Spleen (tissue), 11 donors: ENCODE results near the gene ADIPOR2. TPM values are rescaled to one million over a fixed set of nuclear protein-coding genes. Genes with fewer than 3 reads are reported as not detected.

Source experiments
- DNase-seq: peaks from one replicate; pipeline ENCODE4 v3.0.0-alpha.2; 2020
- H3K27ac ChIP-seq, 8 donors: fragments of 200-600 bp; sonication (generic) in 7 of 8; 1 replicate in 4 of 8; 2 replicates in 4 of 8; pipeline versions ENCODE4 v1.5.0 to v1.8.0; 2016 to 2021; ENCODE audit warnings: inconsistent platforms in 4 of 8, mild to moderate bottlenecking in 4 of 8, moderate library complexity in 1 of 8
- H3K27me3 ChIP-seq, 7 donors: fragments of 200-600 bp; sonication (generic) in 6 of 7; replicated peaks in 1 of 7; 1 replicate in 4 of 7; 2 replicates in 3 of 7; pipeline versions ENCODE4 v1.5.0 to v1.8.0; 2016 to 2021; ENCODE audit warnings: inconsistent platforms in 3 of 7, mild to moderate bottlenecking in 1 of 7
- H3K36me3 ChIP-seq, 6 donors: fragments of 200-600 bp; sonication (generic) in 5 of 6; 1 replicate in 4 of 6; 2 replicates in 2 of 6; pipeline versions ENCODE4 v1.5.0 to v1.8.0; 2016 to 2021; ENCODE audit warnings: inconsistent platforms in 2 of 6
- H3K4me1 ChIP-seq, 6 donors: fragments of 200-600 bp; sonication (generic) in 5 of 6; 1 replicate in 3 of 6; 2 replicates in 3 of 6; pipeline versions ENCODE4 v1.5.0 to v1.8.0; 2016 to 2021; ENCODE audit warnings: inconsistent platforms in 3 of 6
- H3K4me3 ChIP-seq, 8 donors: fragments of 200-600 bp; sonication (generic) in 7 of 8; 1 replicate in 4 of 8; 2 replicates in 4 of 8; pipeline versions ENCODE4 v1.5.0 to v1.8.0; 2016 to 2021; ENCODE audit warnings: inconsistent platforms in 4 of 8, mild to moderate bottlenecking in 4 of 8, moderate library complexity in 2 of 8
- H3K9me3 ChIP-seq, 8 donors: fragments of 200-600 bp; sonication (generic) in 7 of 8; 1 replicate in 4 of 8; 2 replicates in 4 of 8; pipeline versions ENCODE4 v1.5.0 to v1.8.0; 2016 to 2021; ENCODE audit warnings: inconsistent platforms in 4 of 8
- POLR2A ChIP-seq, 3 donors: fragments of 450-650 bp; IDR thresholded peaks; one replicate each; pipeline ENCODE4 v1.5.1; 2017; ENCODE audit warnings: antibody characterized with exemption in 3 of 3, mild to moderate bottlenecking in 1 of 3
- POLR2AphosphoS5 ChIP-seq, 3 donors: sonication (generic); formaldehyde crosslinking; IDR thresholded peaks; one replicate each; pipeline ENCODE4 v1.5.1; 2017; ENCODE audit warnings: antibody characterized with exemption in 3 of 3
- WGBS, 5 donors: extraction: QIAGEN DNeasy Blood & Tissue Kit in 3 of 5; methylation state at CpG; one replicate each; pipeline versions ENCODE4 v1.1.5 to v1.1.7; 2013 to 2018; 5-methylcytosine and 5-hydroxymethylcytosine counted together
- intact Hi-C: fragments of 100-400 bp; cut with DNase I; formaldehyde crosslinking; loops from one replicate; pipeline ENCODE4 v1.15.0; 2023; ENCODE audit warnings: low total_unique reads
- polyA plus RNA-seq, 3 donors: library from polyadenylated mRNA; stranded (reverse); fragments of 200-250 nt; gene quantifications; one replicate each; pipeline ENCODE4 v1.2.1, GENCODE V29; 2013
- total RNA-seq, 7 donors: library from RNA; depleted of rRNA in 3 of 7; stranded (reverse); fragments of >200 nt in 3 of 7; fragmentation: NEBNext Ultra II Directional in 4 of 7; extraction: Animal tissue kit (Norgen Biotek cat#: 25700) in 4 of 7; gene quantifications; one replicate each; pipeline versions ENCODE4 v1.1.0 to v1.2.1, GENCODE V29; 2016 to 2021
- TF ChIP-seq, protein P1 (sequence below), 11 experiments: fragments of 200-600 bp in 7 of 11; fragments of 450-650 bp in 4 of 11; sonication (generic) in 4 of 11; IDR thresholded peaks in 8 of 11; conservative IDR thresholded peaks in 3 of 11; 1 replicate in 7 of 11; 2 replicates in 4 of 11; pipeline versions ENCODE4 v1.4.0 to v1.8.0; 2016 to 2021; ENCODE audit warnings: antibody characterized with exemption in 11 of 11, inconsistent platforms in 4 of 11, mild to moderate bottlenecking in 1 of 11
- donor health status: healthy with polysubstance abuse.
- donor health status: DM: no; HTN: no; CAD: no; lungs with moderate emphysema.
- donor health status: DM: no; HTN: no; CAD: no.
- donor health status: Bipolar disorder and iron deficiency.
- donor health status: healthy.
- donor health status: DM: no; HTN: no; CAD: no.
- donor health status: DM: yes; HTN: yes; CAD: no.

Gene ADIPOR2
- total and polyA plus RNA-seq, 10 donors: 12.9 to 43.7 (median 38.8) TPM

DNA sequence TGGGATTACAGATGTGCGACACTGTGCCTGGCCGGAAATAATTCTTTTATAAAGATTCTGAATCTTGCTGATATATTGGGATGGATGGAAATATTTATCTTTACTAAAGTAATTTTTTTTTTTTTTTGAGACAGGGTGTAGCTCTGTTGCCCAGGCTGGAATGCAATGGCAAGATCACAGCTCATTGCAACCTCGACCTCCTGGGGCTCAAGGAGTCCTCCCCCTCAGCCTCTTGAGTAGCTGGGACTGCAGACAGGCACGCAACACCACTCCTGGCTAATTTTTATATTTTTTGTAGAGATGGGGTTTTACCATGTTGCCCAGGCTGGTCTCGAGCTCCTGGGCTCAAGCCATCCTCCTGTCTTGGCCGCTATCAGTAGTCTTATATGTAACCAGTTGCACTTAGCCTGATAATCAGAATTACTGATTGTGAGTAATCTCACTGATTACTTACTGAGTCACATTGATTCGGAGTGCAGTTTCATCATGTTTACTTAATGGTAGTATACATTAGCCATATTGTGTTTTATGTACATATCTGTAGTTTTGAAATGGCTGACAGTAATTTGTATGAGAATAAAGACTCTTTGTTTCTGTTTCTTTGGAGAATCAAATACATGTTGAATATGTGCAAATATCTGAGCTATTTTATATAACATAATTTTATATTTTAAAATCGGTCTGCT lies 79.1 kb downstream of the ADIPOR2 start:
- no peaks in the 10 kb centered on the region for H3K9me3 ChIP-seq
- peaks cover 0 to 3% (median 0%) of the 10 kb centered on the region in 6 donors for H3K4me1 ChIP-seq
- H3K27me3 ChIP-seq: no peaks in the 10 kb centered on the region
- no peak overlapping the region for H3K27ac ChIP-seq
- TF ChIP-seq POLR2AphosphoS5 (IDR thresholded peaks at IDR 0.05): no peak
- TF ChIP-seq, protein P1, sequence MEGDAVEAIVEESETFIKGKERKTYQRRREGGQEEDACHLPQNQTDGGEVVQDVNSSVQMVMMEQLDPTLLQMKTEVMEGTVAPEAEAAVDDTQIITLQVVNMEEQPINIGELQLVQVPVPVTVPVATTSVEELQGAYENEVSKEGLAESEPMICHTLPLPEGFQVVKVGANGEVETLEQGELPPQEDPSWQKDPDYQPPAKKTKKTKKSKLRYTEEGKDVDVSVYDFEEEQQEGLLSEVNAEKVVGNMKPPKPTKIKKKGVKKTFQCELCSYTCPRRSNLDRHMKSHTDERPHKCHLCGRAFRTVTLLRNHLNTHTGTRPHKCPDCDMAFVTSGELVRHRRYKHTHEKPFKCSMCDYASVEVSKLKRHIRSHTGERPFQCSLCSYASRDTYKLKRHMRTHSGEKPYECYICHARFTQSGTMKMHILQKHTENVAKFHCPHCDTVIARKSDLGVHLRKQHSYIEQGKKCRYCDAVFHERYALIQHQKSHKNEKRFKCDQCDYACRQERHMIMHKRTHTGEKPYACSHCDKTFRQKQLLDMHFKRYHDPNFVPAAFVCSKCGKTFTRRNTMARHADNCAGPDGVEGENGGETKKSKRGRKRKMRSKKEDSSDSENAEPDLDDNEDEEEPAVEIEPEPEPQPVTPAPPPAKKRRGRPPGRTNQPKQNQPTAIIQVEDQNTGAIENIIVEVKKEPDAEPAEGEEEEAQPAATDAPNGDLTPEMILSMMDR (IDR thresholded peaks at IDR 0.05 in 8 of 11, conservative IDR thresholded peaks at IDR 0.05 in 3 of 11): no peak
- TF ChIP-seq POLR2A (IDR thresholded peaks at IDR 0.05): no peak
- H3K4me3 ChIP-seq: no peak overlapping the region
- intact Hi-C loops: no loop called here
- WGBS, 5 donors: 92 to 98% (median 95%) methylated on average over 8 of the region's 8 CpGs
- no peak for DNase-seq
- H3K36me3 ChIP-seq: peaks cover 0 to 41% (median 11%) of the 10 kb centered on the region in 6 donors

- TF ChIP-seq POLR2A (IDR thresholded peaks at IDR 0.05) (no peak), POLR2AphosphoS5 (IDR thresholded peaks at IDR 0.05) (no peak)
- TF ChIP-seq, protein P1 (IDR thresholded peaks at IDR 0.05 in 8 of 11, conservative IDR thresholded peaks at IDR 0.05 in 3 of 11): no peak
- DNase-seq: no peak
- intact Hi-C loops: no loop called here
- Histone ChIP-seq H3K9me3 (no peaks in the 10 kb centered on the region), H3K4me3 (no peak overlapping the region), H3K27ac (no peak overlapping the region), H3K4me1 (peaks cover 0 to 22% (median 0%) of the 10 kb centered on the region in 6 donors), H3K27me3 (no peaks in the 10 kb centered on the region), H3K36me3 (peaks cover 0 to 72% (median 12%) of the 10 kb centered on the region in 6 donors)
- WGBS, 5 donors: 78 to 91% (median 88%) methylated on average over 4 of the region's 4 CpGs
Observed at GRCh38 chr12:1773937-1774655, 83.2 kb downstream of the ADIPOR2 start.

DNA sequence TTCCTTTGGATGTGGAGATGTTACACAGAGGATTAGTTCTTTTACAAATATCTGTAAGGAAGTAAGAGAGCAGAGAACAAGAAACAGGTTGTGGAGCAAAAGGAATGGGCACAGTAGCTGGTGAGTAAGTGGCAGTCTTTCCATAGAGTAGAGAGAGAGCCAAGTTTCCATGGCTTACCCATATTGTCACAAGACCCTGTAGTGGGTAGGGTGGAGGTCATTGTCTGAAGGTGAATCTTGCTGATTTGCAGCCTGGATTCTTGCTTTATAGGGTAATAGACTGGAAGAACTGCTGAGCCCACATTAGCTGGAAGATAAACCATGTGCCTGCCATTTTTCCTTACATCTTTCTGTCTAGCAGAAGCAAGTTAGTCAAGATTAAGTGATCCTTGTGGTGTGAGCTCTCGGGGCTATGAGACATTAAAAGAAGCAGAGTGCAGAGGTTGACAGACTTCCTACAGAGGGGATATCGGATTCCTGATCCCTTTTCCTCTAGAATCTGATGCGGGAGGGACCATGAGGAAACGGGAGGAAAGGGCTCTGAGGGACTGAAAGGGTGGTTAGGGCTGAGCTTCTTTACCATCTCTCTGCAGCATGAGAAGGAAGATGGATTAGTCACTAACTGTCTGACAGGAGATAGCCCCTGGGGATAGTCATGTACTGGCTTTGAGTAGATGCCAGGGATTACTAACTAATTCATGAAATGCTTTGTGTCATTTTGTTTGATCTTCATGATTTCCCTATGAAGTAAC lies 85.5 kb downstream of the ADIPOR2 start:
- Histone ChIP-seq H3K4me3 (no peak overlapping the region), H3K27ac (no peak overlapping the region)
- intact Hi-C loops: no loop called here

More for the DNA sequence above, 85.5 kb downstream of the ADIPOR2 start:
- H3K9me3 ChIP-seq: no peaks in the 10 kb centered on the region
- H3K27me3 ChIP-seq: no peaks in the 10 kb centered on the region
- 90 to 93% (median 92%) methylated on average over 4 of the region's 4 CpGs for WGBS, 5 donors
- TF ChIP-seq POLR2A (IDR thresholded peaks at IDR 0.05) (no peak), POLR2AphosphoS5 (IDR thresholded peaks at IDR 0.05) (no peak)
- TF ChIP-seq, protein P1 (IDR thresholded peaks at IDR 0.05 in 8 of 11, conservative IDR thresholded peaks at IDR 0.05 in 3 of 11): no peak
- peaks cover 0 to 76% (median 17%) of the 10 kb centered on the region in 6 donors for H3K36me3 ChIP-seq
- DNase-seq: no peak
- peaks cover 0 to 31% (median 2%) of the 10 kb centered on the region in 6 donors for H3K4me1 ChIP-seq
